ENCODE data around the gene DDX19B.
"Not testable (repeated sequence)": the region's sequence is repeated elsewhere in the genome, so short reads cannot be mapped to it uniquely, and the experiment has no call there.

The DDX19B gene

GRCh38 chr16:70298988-70299938, at the start of gene DDX19B:
TSS of gene DDX19B (plus strand) at chr16:70299186. CDS start at chr16:70299298, 112 bp downstream.
- peak; percentile 54 for DNase-seq (ENCODE audit: low spot score)

GRCh38 chr16:70249697-70250096, 49.3 kb upstream of the DDX19B start:
- DNase-seq (ENCODE audit: low spot score): not testable (repeated sequence)

- DNase-seq (ENCODE audit: low spot score): no peak
Measured at GRCh38 chr16:70250748-70251628, 48.0 kb upstream of the DDX19B start.

- peak; percentile 92 for DNase-seq (ENCODE audit: low spot score)
Measured at GRCh38 chr16:70251629-70252354, 47.2 kb upstream of the DDX19B start, which contains the start of gene EXOSC6. TSS of gene EXOSC6 (minus strand) at chr16:70251940. CDS start at chr16:70251900, 40 bp downstream.

GRCh38 chr16:70252355-70252988, 46.5 kb upstream of the DDX19B start:
- no peak for DNase-seq (ENCODE audit: low spot score)

- peak; percentile 23 for DNase-seq (ENCODE audit: low spot score)
Measured at GRCh38 chr16:70253291-70254106, 45.5 kb upstream of the DDX19B start.

- no peak for DNase-seq (ENCODE audit: low spot score)
Measured at GRCh38 chr16:70254180-70254964, 44.6 kb upstream of the DDX19B start.

GRCh38 chr16:70254965-70255286, 44.1 kb upstream of the DDX19B start:
- no peak for DNase-seq (ENCODE audit: low spot score)

- no peak for DNase-seq (ENCODE audit: low spot score)
Measured at GRCh38 chr16:70255574-70255973, 43.4 kb upstream of the DDX19B start.

GRCh38 chr16:70257391-70257790, 41.6 kb upstream of the DDX19B start:
- no peak for DNase-seq (ENCODE audit: low spot score)

- no peak for DNase-seq (ENCODE audit: low spot score)
Measured at GRCh38 chr16:70258065-70258464, 40.9 kb upstream of the DDX19B start.

- no peak for DNase-seq (ENCODE audit: low spot score)
Measured at GRCh38 chr16:70258946-70259345, 40.0 kb upstream of the DDX19B start.

GRCh38 chr16:70259903-70260302, 39.1 kb upstream of the DDX19B start:
- DNase-seq (ENCODE audit: low spot score): not testable (repeated sequence)

- DNase-seq (ENCODE audit: low spot score): peak; percentile 14
Measured at GRCh38 chr16:70267516-70267915, 31.5 kb upstream of the DDX19B start.

- DNase-seq (ENCODE audit: low spot score): not testable (repeated sequence)
Measured at GRCh38 chr16:70267922-70268321, 31.1 kb upstream of the DDX19B start.

- DNase-seq (ENCODE audit: low spot score): no peak
Measured at GRCh38 chr16:70269471-70269870, 29.5 kb upstream of the DDX19B start.

GRCh38 chr16:70270176-70270575, 28.8 kb upstream of the DDX19B start:
- no peak for DNase-seq (ENCODE audit: low spot score)

- DNase-seq (ENCODE audit: low spot score): no peak
Measured at GRCh38 chr16:70271696-70272095, 27.3 kb upstream of the DDX19B start.

GRCh38 chr16:70276392-70276791, 22.6 kb upstream of the DDX19B start:
- DNase-seq (ENCODE audit: low spot score): no peak
